OCI-LY3 (cell line): ENCODE data around the gene SCN3B.

Source experiments
- EZH2phosphoT487 ChIP-seq: fragments of 200-600 bp; shearing (Covaris generic); IDR thresholded peaks from 2 replicates; pipeline ENCODE4 v1.6.1; 2018; ENCODE audit warnings: antibody characterized with exemption, mixed run types, low read depth
- TF ChIP-seq, protein P1 (sequence below): fragments of 200-600, 300-600 bp; sonication (generic); IDR thresholded peaks from 2 replicates; pipeline ENCODE4 v1.5.1; 2014; ENCODE audit warnings: antibody characterized with exemption, low read length, low read depth

GRCh38 chr11:123611698-123612097, 42.7 kb downstream of the SCN3B start:
- TF ChIP-seq, protein P1, sequence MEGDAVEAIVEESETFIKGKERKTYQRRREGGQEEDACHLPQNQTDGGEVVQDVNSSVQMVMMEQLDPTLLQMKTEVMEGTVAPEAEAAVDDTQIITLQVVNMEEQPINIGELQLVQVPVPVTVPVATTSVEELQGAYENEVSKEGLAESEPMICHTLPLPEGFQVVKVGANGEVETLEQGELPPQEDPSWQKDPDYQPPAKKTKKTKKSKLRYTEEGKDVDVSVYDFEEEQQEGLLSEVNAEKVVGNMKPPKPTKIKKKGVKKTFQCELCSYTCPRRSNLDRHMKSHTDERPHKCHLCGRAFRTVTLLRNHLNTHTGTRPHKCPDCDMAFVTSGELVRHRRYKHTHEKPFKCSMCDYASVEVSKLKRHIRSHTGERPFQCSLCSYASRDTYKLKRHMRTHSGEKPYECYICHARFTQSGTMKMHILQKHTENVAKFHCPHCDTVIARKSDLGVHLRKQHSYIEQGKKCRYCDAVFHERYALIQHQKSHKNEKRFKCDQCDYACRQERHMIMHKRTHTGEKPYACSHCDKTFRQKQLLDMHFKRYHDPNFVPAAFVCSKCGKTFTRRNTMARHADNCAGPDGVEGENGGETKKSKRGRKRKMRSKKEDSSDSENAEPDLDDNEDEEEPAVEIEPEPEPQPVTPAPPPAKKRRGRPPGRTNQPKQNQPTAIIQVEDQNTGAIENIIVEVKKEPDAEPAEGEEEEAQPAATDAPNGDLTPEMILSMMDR, result no peak
- TF ChIP-seq EZH2phosphoT487, result no peak
